ENCODE data around the gene P4HTM.
A peak's percentile ranks its signal among the peaks of the same experiment; 100 is the strongest.

The P4HTM gene

GRCh38 chr3:49009396-49009795 lies 19.4 kb downstream of the P4HTM start:
- TF ChIP-seq, protein P1, sequence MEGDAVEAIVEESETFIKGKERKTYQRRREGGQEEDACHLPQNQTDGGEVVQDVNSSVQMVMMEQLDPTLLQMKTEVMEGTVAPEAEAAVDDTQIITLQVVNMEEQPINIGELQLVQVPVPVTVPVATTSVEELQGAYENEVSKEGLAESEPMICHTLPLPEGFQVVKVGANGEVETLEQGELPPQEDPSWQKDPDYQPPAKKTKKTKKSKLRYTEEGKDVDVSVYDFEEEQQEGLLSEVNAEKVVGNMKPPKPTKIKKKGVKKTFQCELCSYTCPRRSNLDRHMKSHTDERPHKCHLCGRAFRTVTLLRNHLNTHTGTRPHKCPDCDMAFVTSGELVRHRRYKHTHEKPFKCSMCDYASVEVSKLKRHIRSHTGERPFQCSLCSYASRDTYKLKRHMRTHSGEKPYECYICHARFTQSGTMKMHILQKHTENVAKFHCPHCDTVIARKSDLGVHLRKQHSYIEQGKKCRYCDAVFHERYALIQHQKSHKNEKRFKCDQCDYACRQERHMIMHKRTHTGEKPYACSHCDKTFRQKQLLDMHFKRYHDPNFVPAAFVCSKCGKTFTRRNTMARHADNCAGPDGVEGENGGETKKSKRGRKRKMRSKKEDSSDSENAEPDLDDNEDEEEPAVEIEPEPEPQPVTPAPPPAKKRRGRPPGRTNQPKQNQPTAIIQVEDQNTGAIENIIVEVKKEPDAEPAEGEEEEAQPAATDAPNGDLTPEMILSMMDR (IDR thresholded peaks at IDR 0.05; ENCODE audit: extremely low read depth, missing control alignments), result no peak
- DNase-seq (ENCODE audit: low spot score), result no peak

DNA sequence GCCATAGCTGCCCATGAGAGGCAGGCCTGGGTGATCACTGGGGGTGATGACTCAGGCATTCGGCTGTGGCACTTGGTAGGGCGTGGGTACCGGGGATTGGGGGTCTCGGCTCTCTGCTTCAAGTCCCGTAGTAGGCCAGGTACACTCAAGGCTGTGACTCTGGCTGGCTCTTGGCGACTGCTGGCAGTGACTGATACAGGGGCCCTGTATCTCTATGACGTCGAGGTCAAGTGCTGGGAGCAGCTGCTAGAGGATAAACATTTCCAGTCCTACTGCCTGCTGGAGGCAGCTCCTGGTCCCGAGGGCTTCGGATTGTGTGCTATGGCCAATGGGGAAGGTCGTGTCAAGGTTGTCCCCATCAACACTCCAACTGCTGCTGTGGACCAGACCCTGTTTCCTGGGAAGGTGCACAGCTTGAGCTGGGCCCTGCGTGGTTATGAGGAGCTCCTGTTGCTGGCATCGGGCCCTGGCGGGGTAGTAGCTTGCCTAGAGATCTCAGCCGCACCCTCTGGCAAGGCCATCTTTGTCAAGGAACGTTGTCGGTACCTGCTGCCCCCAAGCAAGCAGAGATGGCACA lies 22.5 kb downstream of the P4HTM start:
- TF ChIP-seq, protein P1 (IDR thresholded peaks at IDR 0.05; ENCODE audit: extremely low read depth, missing control alignments), result no peak
- DNase-seq (ENCODE audit: low spot score), result no peak

DNA sequence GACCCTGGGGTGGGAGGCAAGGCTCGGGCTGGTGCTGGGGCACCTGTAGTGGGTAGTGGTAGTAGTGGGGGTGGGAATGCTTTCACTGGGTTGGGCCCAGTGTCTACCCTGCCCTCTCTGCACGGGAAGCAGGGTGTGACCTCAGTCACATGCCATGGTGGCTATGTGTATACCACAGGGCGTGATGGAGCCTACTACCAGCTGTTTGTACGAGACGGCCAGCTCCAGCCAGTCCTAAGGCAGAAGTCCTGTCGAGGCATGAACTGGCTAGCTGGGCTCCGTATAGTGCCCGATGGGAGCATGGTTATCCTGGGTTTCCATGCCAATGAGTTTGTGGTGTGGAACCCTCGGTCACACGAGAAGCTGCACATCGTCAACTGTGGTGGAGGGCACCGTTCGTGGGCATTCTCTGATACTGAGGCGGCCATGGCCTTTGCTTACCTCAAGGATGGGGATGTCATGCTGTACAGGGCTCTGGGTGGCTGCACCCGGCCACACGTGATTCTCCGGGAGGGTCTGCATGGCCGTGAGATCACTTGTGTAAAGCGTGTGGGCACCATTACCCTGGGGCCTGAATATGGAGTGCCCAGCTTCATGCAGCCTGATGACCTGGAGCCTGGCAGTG lies 23.2 kb downstream of the P4HTM start:
- DNase-seq (ENCODE audit: low spot score), result no peak
- TF ChIP-seq, protein P1 (IDR thresholded peaks at IDR 0.05; ENCODE audit: extremely low read depth, missing control alignments), result no peak

GRCh38 chr3:49013738-49014660 lies 24.0 kb downstream of the P4HTM start:
- no peak for DNase-seq (ENCODE audit: low spot score)
- TF ChIP-seq, protein P1 (IDR thresholded peaks at IDR 0.05; ENCODE audit: extremely low read depth, missing control alignments), result peak; percentile 65

GRCh38 chr3:49015072-49015471 lies 25.0 kb downstream of the P4HTM start:
- TF ChIP-seq, protein P1 (IDR thresholded peaks at IDR 0.05; ENCODE audit: extremely low read depth, missing control alignments), result no peak
- no peak for DNase-seq (ENCODE audit: low spot score)

DNA sequence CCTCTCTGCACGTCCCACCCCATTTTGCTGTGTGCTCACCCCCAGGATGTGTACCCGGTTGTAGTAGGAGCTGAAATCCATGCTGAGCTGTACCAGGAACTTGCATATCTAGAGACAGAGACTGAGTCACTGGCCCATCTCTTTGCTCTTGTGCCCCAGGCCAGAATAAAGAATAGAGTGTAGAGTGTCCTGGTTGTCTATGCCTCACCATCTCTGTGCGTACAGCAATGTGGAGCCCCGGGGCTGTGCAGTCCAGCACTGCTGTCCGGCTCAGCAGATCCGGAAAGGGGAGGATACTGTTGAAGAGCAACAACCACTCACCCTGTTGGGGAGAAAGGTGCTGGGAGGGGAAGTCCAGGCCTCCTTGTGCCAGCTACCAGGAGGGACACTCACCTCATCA lies 25.7 kb downstream of the P4HTM start:
- no peak for DNase-seq (ENCODE audit: low spot score)
- TF ChIP-seq, protein P1 (IDR thresholded peaks at IDR 0.05; ENCODE audit: extremely low read depth, missing control alignments), result no peak
